NT2/D1 (cell line): ENCODE measurements around the gene IL17RE.

Experiments
- DNase-seq: peaks from one replicate; pipeline ENCODE4 v3.0.0-alpha.2; 2011; ENCODE audit warnings: low read depth, low spot score
- H3K27me3 ChIP-seq: 2 replicates; pipeline ENCODE4 v1.6.0; 2011; ENCODE audit warnings: mild to moderate bottlenecking; ENCODE audit not compliant: insufficient read length, insufficient read depth
- H3K36me3 ChIP-seq: 2 replicates; pipeline ENCODE4 v1.6.1; 2011; ENCODE audit warnings: mild to moderate bottlenecking, low read length, mixed read lengths; ENCODE audit not compliant: insufficient read depth, insufficient read length
- H3K4me1 ChIP-seq: 2 replicates; pipeline ENCODE4 v1.5.1; 2011; ENCODE audit not compliant: insufficient read depth, insufficient read length
- H3K4me3 ChIP-seq: 2 replicates; pipeline ENCODE4 v1.5.1; 2011; ENCODE audit warnings: low read depth; ENCODE audit not compliant: insufficient read length
- H3K9ac ChIP-seq: 2 replicates; pipeline ENCODE4 v1.6.0; 2011; ENCODE audit warnings: low read depth; ENCODE audit not compliant: insufficient read length
- H3K9me3 ChIP-seq: 2 replicates; pipeline ENCODE4 v1.5.1; 2011; ENCODE audit warnings: mild to moderate bottlenecking, low read length; ENCODE audit not compliant: insufficient read depth
- SUZ12 ChIP-seq: IDR thresholded peaks from 2 replicates; pipeline ENCODE4 v1.6.1; 2011; ENCODE audit not compliant: insufficient read length, insufficient read depth; ENCODE audit errors: extremely low read depth
- YY1 ChIP-seq: IDR thresholded peaks from 2 replicates; pipeline ENCODE4 v1.6.1; 2011; ENCODE audit not compliant: insufficient read length, insufficient read depth
- ZNF274 ChIP-seq: IDR thresholded peaks from 2 replicates; pipeline ENCODE4 v1.6.1; 2011; ENCODE audit warnings: mild to moderate bottlenecking, low read depth, low read length

IL17RE gene

GRCh38 chr3:9915254-9916141 lies 12.8 kb downstream of the IL17RE start:
- Histone ChIP-seq H3K4me1 (peaks cover 22% of the 10 kb centered on the region), H3K9me3 (peaks cover 7% of the 10 kb centered on the region; the same call in 1 of the 2 replicates), H3K27me3 (peaks cover 11% of the 10 kb centered on the region), H3K9ac (peak overlapping the region; percentile 95), H3K4me3 (peak overlapping the region; percentile 81), H3K36me3 (no peaks in the 10 kb centered on the region)
- DNase-seq, result no peak
- TF ChIP-seq SUZ12 (no peak), YY1 (no peak)

GRCh38 chr3:9916346-9916733 lies 13.7 kb downstream of the IL17RE start:
- H3K9ac ChIP-seq, result peak overlapping the region; percentile 70
- TF ChIP-seq YY1, result no peak
- no peak for TF ChIP-seq SUZ12
- TF ChIP-seq ZNF274, result no peak
- H3K27me3 ChIP-seq, result peaks cover 11% of the 10 kb centered on the region
- H3K9me3 ChIP-seq, result peaks cover 7% of the 10 kb centered on the region; the same call in 1 of the 2 replicates
- H3K4me1 ChIP-seq, result peaks cover 22% of the 10 kb centered on the region
- no peak for DNase-seq
- peak overlapping the region; percentile 81 for H3K4me3 ChIP-seq
- H3K36me3 ChIP-seq, result no peaks in the 10 kb centered on the region

- TF ChIP-seq YY1, result no peak
- TF ChIP-seq SUZ12, result no peak
- TF ChIP-seq ZNF274, result no peak
- H3K4me3 ChIP-seq, result peak within 1 kb of the TSS; percentile 81
- H3K36me3 ChIP-seq, result no peaks in the 10 kb centered on the region
- peaks cover 22% of the 10 kb centered on the region for H3K4me1 ChIP-seq
- H3K9ac ChIP-seq, result peak within 1 kb of the TSS; percentile 95
- H3K9me3 ChIP-seq, result peaks cover 4% of the 10 kb centered on the region; the same call in 1 of the 2 replicates
- DNase-seq, result peak; percentile 63
- H3K27me3 ChIP-seq, result peaks cover 11% of the 10 kb centered on the region
These were observed 14.4 kb downstream of the IL17RE start, which contains the start of gene IL17RC for GRCh38 chr3:9916734-9917680. Gene IL17RC, plus strand, starts transcription at chr3:9917098. Its CDS starts 218 bp downstream, at chr3:9917316.

- DNase-seq, result no peak
- H3K9me3 ChIP-seq, result no peaks in the 10 kb centered on the region
- peak overlapping the region; percentile 62 for H3K9ac ChIP-seq
- peaks cover 11% of the 10 kb centered on the region for H3K27me3 ChIP-seq
- peaks cover 22% of the 10 kb centered on the region for H3K4me1 ChIP-seq
- H3K36me3 ChIP-seq, result no peaks in the 10 kb centered on the region
- no peak overlapping the region for H3K4me3 ChIP-seq
- no peak for TF ChIP-seq ZNF274
These were observed 15.2 kb downstream of the IL17RE start for GRCh38 chr3:9917820-9918219.

GRCh38 chr3:9918261-9919038 lies 15.8 kb downstream of the IL17RE start:
- no peaks in the 10 kb centered on the region for H3K36me3 ChIP-seq
- no peak for DNase-seq
- no peak overlapping the region for H3K9ac ChIP-seq
- peaks cover 22% of the 10 kb centered on the region for H3K4me1 ChIP-seq
- H3K27me3 ChIP-seq, result peaks cover 11% of the 10 kb centered on the region
- TF ChIP-seq YY1, result no peak
- H3K4me3 ChIP-seq, result no peak overlapping the region
- no peaks in the 10 kb centered on the region for H3K9me3 ChIP-seq

- Histone ChIP-seq H3K4me3 (no peak overlapping the region), H3K36me3 (no peaks in the 10 kb centered on the region), H3K27me3 (no peaks in the 10 kb centered on the region), H3K9me3 (no peaks in the 10 kb centered on the region), H3K9ac (no peak overlapping the region), H3K4me1 (peaks cover 3% of the 10 kb centered on the region)
- DNase-seq, result no peak
- TF ChIP-seq YY1, result no peak
- TF ChIP-seq ZNF274, result no peak
- no peak for TF ChIP-seq SUZ12
These were observed 25.5 kb downstream of the IL17RE start for GRCh38 chr3:9928158-9928557.
